Osteoblast (primary cell): ENCODE data around the gene PPP2CA. TPM values are rescaled to one million over a fixed set of nuclear protein-coding genes. Genes with fewer than 3 reads are reported as not detected.
A peak's percentile ranks its signal among the peaks of the same experiment; 100 is the strongest.

ENCODE experiments used
- DNase-seq: peaks from one replicate; pipeline ENCODE4 v3.0.0; 2011; ENCODE audit warnings: low spot score, mixed read lengths; ENCODE audit not compliant: insufficient read length; ENCODE audit errors: missing footprints
- H2AFZ ChIP-seq: 2 replicates; pipeline ENCODE4 v1.6.0; 2011; ENCODE audit warnings: mild to moderate bottlenecking, low read length
- H3K27ac ChIP-seq: 2 replicates; pipeline ENCODE4 v1.5.1; 2011; ENCODE audit warnings: mild to moderate bottlenecking, low read depth, low read length, moderate library complexity
- H3K27me3 ChIP-seq: 2 replicates; pipeline ENCODE4 v1.6.0; 2012; ENCODE audit warnings: mild to moderate bottlenecking, control low read depth, inconsistent platforms, low read length, moderate library complexity; ENCODE audit not compliant: insufficient read depth
- H3K36me3 ChIP-seq: 2 replicates; pipeline ENCODE4 v1.5.1; 2011; ENCODE audit warnings: mild to moderate bottlenecking, low read length, control low read depth, moderate library complexity; ENCODE audit not compliant: insufficient read depth
- H3K4me1 ChIP-seq: 2 replicates; pipeline ENCODE4 v1.5.1; 2011; ENCODE audit warnings: mild to moderate bottlenecking, low read length, control low read depth, moderate library complexity; ENCODE audit not compliant: insufficient read depth
- H3K4me2 ChIP-seq: 2 replicates; pipeline ENCODE4 v1.6.0; 2011; ENCODE audit warnings: mild to moderate bottlenecking, low read length; ENCODE audit not compliant: insufficient read depth
- H3K4me3 ChIP-seq: fragments of 200-600 bp; sonication (generic); 3 replicates; pipeline ENCODE4 v1.5.1; 2012; ENCODE audit warnings: mild to moderate bottlenecking, low read length, inconsistent platforms; ENCODE audit not compliant: insufficient read depth
- H3K79me2 ChIP-seq: 2 replicates; pipeline ENCODE4 v1.6.0; 2012; ENCODE audit warnings: mild to moderate bottlenecking, low read length, control low read depth, inconsistent platforms; ENCODE audit not compliant: insufficient read depth
- H3K9me3 ChIP-seq: 2 replicates; pipeline ENCODE4 v1.5.1; 2011; ENCODE audit warnings: low read depth, low read length, control low read depth
- H4K20me1 ChIP-seq: 2 replicates; pipeline ENCODE4 v1.6.0; 2012; ENCODE audit warnings: mild to moderate bottlenecking, low read length, control low read depth; ENCODE audit not compliant: insufficient read depth
- CTCF ChIP-seq: IDR thresholded peaks from 2 replicates; pipeline ENCODE4 v1.5.1; 2011; ENCODE audit warnings: mild to moderate bottlenecking, low read depth, low read length, moderate library complexity; ENCODE audit errors: extremely low read depth
- total RNA-seq: library from RNA; depleted of rRNA; stranded (reverse); fragments of >200 nt; gene quantifications from 2 replicates; pipeline ENCODE4 v1.2.3, GENCODE V29; 2012

Gene PPP2CA
- total RNA-seq, 1 donor = 55.4 TPM

- peak; percentile 79 for DNase-seq
- no peaks in the 10 kb centered on the region for H4K20me1 ChIP-seq
- no peaks in the 10 kb centered on the region for H3K4me1 ChIP-seq
- no peaks in the 10 kb centered on the region for H3K9me3 ChIP-seq
- no peak overlapping the region for H3K4me3 ChIP-seq
- peak; percentile 89 for TF ChIP-seq CTCF
- no peak overlapping the region for H3K27ac ChIP-seq
- no peaks in the 10 kb centered on the region for H3K36me3 ChIP-seq
- H3K4me2 ChIP-seq = no peak overlapping the region
- H2AFZ ChIP-seq = no peak overlapping the region
- H3K27me3 ChIP-seq = no peaks in the 10 kb centered on the region
- no peaks in the 10 kb centered on the region for H3K79me2 ChIP-seq
Measured at GRCh38 chr5:134184155-134185135, 41.4 kb downstream of the PPP2CA start.

- Histone ChIP-seq H3K4me1 (no peaks in the 10 kb centered on the region), H3K4me3 (no peak overlapping the region), H3K36me3 (no peaks in the 10 kb centered on the region), H3K79me2 (no peaks in the 10 kb centered on the region), H3K9me3 (no peaks in the 10 kb centered on the region), H3K27ac (no peak overlapping the region), H3K4me2 (no peak overlapping the region), H2AFZ (no peak overlapping the region), H4K20me1 (no peaks in the 10 kb centered on the region), H3K27me3 (no peaks in the 10 kb centered on the region)
- TF ChIP-seq CTCF = no peak
- no peak for DNase-seq
Measured at GRCh38 chr5:134183481-134183880, 42.4 kb downstream of the PPP2CA start.

GRCh38 chr5:134178096-134178419, 47.8 kb downstream of the PPP2CA start:
- peak overlapping the region; percentile 96 for H3K4me3 ChIP-seq
- no peak overlapping the region for H3K27ac ChIP-seq
- no peak for TF ChIP-seq CTCF
- peak overlapping the region; percentile 87 for H2AFZ ChIP-seq
- peaks cover 33% of the 10 kb centered on the region for H4K20me1 ChIP-seq
- peaks cover 26% of the 10 kb centered on the region for H3K4me1 ChIP-seq
- no peak for DNase-seq
- H3K27me3 ChIP-seq = no peaks in the 10 kb centered on the region
- no peaks in the 10 kb centered on the region for H3K9me3 ChIP-seq
- H3K4me2 ChIP-seq = peak overlapping the region; percentile 99
- H3K79me2 ChIP-seq = peaks cover 39% of the 10 kb centered on the region
- H3K36me3 ChIP-seq = peaks cover 9% of the 10 kb centered on the region

GRCh38 chr5:134177369-134178095, 48.3 kb downstream of the PPP2CA start:
- peak overlapping the region; percentile 99 for H3K4me2 ChIP-seq
- H3K27ac ChIP-seq = peak overlapping the region; percentile 97
- H2AFZ ChIP-seq = peak overlapping the region; percentile 87
- H3K27me3 ChIP-seq = no peaks in the 10 kb centered on the region
- peak; percentile 58 for DNase-seq
- peaks cover 35% of the 10 kb centered on the region for H4K20me1 ChIP-seq
- H3K36me3 ChIP-seq = peaks cover 14% of the 10 kb centered on the region
- H3K4me3 ChIP-seq = peak overlapping the region; percentile 96
- TF ChIP-seq CTCF = no peak
- peaks cover 44% of the 10 kb centered on the region for H3K79me2 ChIP-seq
- H3K4me1 ChIP-seq = peaks cover 26% of the 10 kb centered on the region
- H3K9me3 ChIP-seq = no peaks in the 10 kb centered on the region
